ENCODE results near the gene SEC31A.
A peak's percentile ranks its signal among the peaks of the same experiment; 100 is the strongest.
"Not testable (repeated sequence)": the region's sequence is repeated elsewhere in the genome, so short reads cannot be mapped to it uniquely, and the experiment has no call there.

SEC31A gene

DNA sequence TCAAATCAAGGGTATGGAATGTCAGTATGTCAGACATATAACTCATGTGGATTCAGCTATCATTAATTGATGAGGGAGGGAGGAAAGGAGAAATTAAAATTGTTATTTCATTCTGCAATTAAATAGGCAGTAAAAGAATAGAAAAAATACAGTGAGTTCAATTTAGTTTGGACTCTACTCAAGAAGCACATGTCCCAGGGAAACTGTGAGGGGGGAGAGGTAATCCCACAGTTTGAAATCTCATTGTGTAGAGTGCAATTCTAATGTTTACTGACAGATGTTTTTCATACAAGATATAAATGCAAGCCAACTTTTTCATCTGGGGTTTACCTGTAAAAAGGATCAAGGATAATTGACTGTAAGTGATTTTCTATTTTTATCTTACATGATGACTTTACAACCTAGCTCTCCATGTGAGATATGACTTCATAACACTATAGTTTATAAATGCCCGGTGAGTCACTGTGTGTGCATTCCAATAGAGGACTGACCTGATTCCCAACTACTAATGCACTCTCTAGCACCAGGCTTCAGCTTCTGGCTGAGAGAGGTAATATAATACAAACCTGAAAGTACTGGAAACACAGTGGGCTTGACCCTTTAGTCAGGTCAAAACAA is 57.1 kb downstream of the SEC31A start:
- Histone ChIP-seq H3K4me1 (no peaks in the 10 kb centered on the region), H3K27me3 (no peaks in the 10 kb centered on the region), H3K27ac (no peak overlapping the region), H3K4me3 (no peak overlapping the region), H4K20me1 (peaks cover 0 to 12% (median 0%) of the 10 kb centered on the region in 11 experiments; a peak in 3 of 22 replicates), H3K9ac (no peak overlapping the region), H3K9me3 (replicated peaks in 1 of 11) (peaks cover 5 to 17% (median 12%) of the 10 kb centered on the region in 11 experiments; a peak in 18 of 22 replicates), H3K36me3 (peaks cover 72 to 94% (median 83%) of the 10 kb centered on the region in 11 experiments), H3K4me2 (no peak overlapping the region)
- TF ChIP-seq Cebpa-rat (IDR thresholded peaks at IDR 0.05), result no peak

DNA sequence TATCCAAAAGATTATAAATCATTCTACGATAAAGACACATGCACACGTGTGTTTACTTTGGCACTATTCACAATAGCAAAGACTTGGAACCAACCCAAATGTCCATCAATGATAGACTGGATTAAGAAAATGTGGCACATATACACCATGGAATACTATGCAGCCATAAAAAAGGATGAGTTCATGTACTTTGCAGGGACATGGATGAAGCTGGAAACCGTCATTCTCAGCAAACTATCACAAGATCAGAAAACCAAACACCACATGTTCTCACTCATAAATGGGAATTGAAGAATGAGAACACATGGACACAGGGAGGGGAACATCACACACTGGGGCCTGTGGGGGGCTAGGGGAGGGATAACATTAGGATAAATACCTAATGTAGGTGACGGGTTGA is 57.9 kb downstream of the SEC31A start:
- Histone ChIP-seq H3K9me3 (replicated peaks in 1 of 11) (peaks cover 5 to 17% (median 12%) of the 10 kb centered on the region in 11 experiments; a peak in 18 of 22 replicates), H3K36me3 (peaks cover 73 to 94% (median 83%) of the 10 kb centered on the region in 11 experiments)
- not testable (repeated sequence) for H3K4me3 ChIP-seq, H3K9ac ChIP-seq, H3K27me3 ChIP-seq, H3K27ac ChIP-seq, H4K20me1 ChIP-seq, H3K4me2 ChIP-seq, H3K4me1 ChIP-seq

DNA sequence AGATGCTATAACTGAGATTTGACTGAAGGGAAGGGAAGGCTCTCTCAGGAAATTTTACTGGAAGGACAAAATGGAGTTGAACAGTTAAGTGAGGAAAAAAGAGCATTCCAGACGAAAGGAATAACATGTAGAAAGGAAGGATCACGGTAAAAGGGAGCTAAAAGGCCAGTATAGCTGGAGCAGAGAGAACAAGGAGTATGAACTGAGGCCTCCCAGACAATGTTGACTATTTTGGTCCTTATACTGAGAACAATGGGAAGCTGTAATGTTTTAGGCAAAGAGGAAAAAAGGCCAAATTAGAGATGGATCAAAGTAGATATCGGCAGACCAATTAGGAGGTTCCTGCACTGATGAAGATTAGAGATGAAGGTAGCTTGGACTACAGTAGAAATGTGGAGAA is 65.5 kb downstream of the SEC31A start:
- peaks cover 0 to 4% (median 0%) of the 10 kb centered on the region in 11 experiments; a peak in 2 of 22 replicates for H4K20me1 ChIP-seq
- H3K27ac ChIP-seq, result no peak overlapping the region
- no peak overlapping the region for H3K9ac ChIP-seq
- no peak overlapping the region for H3K4me2 ChIP-seq
- no peaks in the 10 kb centered on the region for H3K4me1 ChIP-seq
- TF ChIP-seq Cebpa-rat (IDR thresholded peaks at IDR 0.05), result no peak
- H3K4me3 ChIP-seq, result no peak overlapping the region
- no peaks in the 10 kb centered on the region for H3K9me3 ChIP-seq (replicated peaks in 1 of 11)
- H3K27me3 ChIP-seq, result no peaks in the 10 kb centered on the region
- H3K36me3 ChIP-seq, result peaks cover 93 to 100% (median 99%) of the 10 kb centered on the region in 11 experiments

DNA sequence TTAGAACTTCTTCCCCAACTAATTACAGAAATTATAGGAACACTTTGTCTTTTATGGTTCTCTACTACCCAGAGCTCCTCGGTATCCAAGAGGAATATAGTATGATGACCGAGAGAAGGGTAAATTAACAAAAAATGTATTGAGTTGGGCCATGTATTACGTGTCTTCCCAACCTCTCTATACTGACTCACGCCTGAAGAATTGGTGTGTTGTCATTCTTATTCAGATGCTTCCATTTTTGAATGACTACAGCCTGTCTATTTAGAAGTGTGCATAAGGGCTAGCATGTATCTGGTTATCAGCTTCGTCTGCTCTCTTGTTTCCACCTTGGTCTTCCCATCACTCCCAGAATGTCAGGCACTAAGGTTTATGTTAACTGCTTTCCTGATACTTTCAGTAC is 67.9 kb downstream of the SEC31A start:
- peaks cover 98 to 100% (median 100%) of the 10 kb centered on the region in 11 experiments for H3K36me3 ChIP-seq

DNA sequence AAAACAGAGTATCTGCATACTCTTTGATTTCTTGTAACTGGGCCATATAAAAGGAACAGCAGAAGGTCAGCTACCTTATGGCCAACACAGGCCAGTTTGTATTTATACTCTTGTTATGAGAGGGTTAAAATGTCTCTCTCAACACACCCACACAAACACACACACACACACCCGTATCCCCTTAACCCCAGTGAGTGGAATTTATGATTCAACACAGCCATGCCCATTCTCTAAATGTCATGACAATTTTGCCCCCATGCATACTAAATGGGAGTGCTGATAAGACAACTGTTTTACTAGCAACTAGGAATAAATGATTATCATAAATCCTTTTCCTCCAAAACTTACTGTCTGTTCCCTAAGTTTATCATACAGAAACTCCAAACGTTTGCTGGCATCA is 70.3 kb downstream of the SEC31A start:
- H4K20me1 ChIP-seq, result peaks cover 0 to 4% (median 0%) of the 10 kb centered on the region in 11 experiments; a peak in 2 of 22 replicates
- no peak overlapping the region for H3K4me2 ChIP-seq
- H3K4me3 ChIP-seq, result no peak overlapping the region
- H3K36me3 ChIP-seq, result peaks cover 88 to 96% (median 93%) of the 10 kb centered on the region in 11 experiments
- no peaks in the 10 kb centered on the region for H3K9me3 ChIP-seq (replicated peaks in 1 of 11)
- TF ChIP-seq Cebpa-rat (IDR thresholded peaks at IDR 0.05), result no peak
- no peaks in the 10 kb centered on the region for H3K4me1 ChIP-seq
- H3K27ac ChIP-seq, result no peak overlapping the region
- H3K27me3 ChIP-seq, result no peaks in the 10 kb centered on the region
- H3K9ac ChIP-seq, result no peak overlapping the region

More for the DNA sequence above, 67.9 kb downstream of the SEC31A start:
- H3K27ac ChIP-seq, result no peak overlapping the region
- no peak for TF ChIP-seq Cebpa-rat (IDR thresholded peaks at IDR 0.05)
- no peak overlapping the region for H3K4me3 ChIP-seq
- H3K4me2 ChIP-seq, result no peak overlapping the region
- H4K20me1 ChIP-seq, result peaks cover 0 to 4% (median 0%) of the 10 kb centered on the region in 11 experiments; a peak in 2 of 22 replicates
- no peaks in the 10 kb centered on the region for H3K27me3 ChIP-seq
- H3K4me1 ChIP-seq, result no peaks in the 10 kb centered on the region
- H3K9ac ChIP-seq, result no peak overlapping the region
- no peaks in the 10 kb centered on the region for H3K9me3 ChIP-seq (replicated peaks in 1 of 11)

DNA sequence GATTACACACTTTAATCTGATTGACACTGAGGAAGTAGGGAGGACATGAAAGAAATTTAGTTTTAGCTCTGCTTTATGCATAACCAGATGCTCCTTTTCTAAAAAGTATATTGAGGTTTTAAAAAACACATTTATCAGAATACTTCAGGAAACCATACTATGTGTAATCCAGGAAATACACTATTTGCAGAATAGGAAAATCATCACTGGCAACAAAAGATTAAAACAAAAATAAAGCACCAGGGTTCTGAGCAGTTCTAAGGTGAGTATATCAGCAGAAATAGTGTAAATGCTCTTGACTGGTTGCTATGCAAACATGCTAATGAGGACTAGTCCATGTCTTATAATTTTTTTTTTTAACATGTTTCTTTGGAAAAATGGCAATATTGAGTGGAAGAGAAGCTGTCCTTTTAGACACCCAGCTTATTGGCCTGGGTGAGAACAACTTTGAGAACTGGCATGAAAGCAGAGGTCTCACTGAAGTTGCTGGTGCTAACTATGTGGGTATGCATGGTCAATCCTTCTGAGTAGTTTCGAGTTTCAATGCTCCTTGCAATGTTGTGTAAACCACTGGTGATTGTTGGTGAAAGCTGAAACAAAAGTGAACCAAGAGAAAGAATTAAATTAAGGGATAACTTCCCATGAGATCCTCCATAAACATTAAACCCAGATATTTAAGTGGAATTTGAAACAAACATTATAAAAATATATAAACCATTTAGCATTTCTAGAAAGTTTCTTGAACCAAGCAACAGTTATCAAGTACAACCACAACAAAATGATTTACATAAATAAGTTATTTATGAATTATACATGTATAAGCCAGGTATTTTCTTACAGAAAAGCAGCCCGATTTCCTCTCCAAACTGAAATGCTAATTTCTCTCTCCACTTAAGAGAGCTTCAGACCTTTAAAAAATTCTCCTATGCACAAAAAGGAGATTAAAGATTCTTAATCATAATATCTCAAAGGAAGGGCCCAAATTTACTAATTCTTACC is 72.0 kb downstream of the SEC31A start:
- peaks cover 71 to 79% (median 75%) of the 10 kb centered on the region in 11 experiments for H3K36me3 ChIP-seq
- H3K9me3 ChIP-seq (replicated peaks in 1 of 11), result no peaks in the 10 kb centered on the region
- H3K4me1 ChIP-seq, result no peaks in the 10 kb centered on the region
- no peak for TF ChIP-seq Cebpa-rat (IDR thresholded peaks at IDR 0.05)
- H3K27me3 ChIP-seq, result no peaks in the 10 kb centered on the region
- H3K27ac ChIP-seq, result no peak overlapping the region
- H3K4me2 ChIP-seq, result no peak overlapping the region
- H3K9ac ChIP-seq, result no peak overlapping the region
- no peak overlapping the region for H3K4me3 ChIP-seq
- H4K20me1 ChIP-seq, result no peaks in the 10 kb centered on the region; a peak in 2 of 22 replicates

GRCh38 chr4:82816874-82817273 is 74.1 kb downstream of the SEC31A start:
- Histone ChIP-seq H3K4me1 (peaks cover 0 to 11% (median 9%) of the 10 kb centered on the region in 10 experiments; a peak in 15 of 20 replicates), H3K36me3 (peaks cover 50 to 58% (median 55%) of the 10 kb centered on the region in 11 experiments)
- H3K4me2 ChIP-seq; H3K27ac ChIP-seq; H3K27me3 ChIP-seq; H3K4me3 ChIP-seq; H4K20me1 ChIP-seq; H3K9ac ChIP-seq; H3K9me3 ChIP-seq (replicated peaks in 1 of 11): not testable (repeated sequence)

DNA sequence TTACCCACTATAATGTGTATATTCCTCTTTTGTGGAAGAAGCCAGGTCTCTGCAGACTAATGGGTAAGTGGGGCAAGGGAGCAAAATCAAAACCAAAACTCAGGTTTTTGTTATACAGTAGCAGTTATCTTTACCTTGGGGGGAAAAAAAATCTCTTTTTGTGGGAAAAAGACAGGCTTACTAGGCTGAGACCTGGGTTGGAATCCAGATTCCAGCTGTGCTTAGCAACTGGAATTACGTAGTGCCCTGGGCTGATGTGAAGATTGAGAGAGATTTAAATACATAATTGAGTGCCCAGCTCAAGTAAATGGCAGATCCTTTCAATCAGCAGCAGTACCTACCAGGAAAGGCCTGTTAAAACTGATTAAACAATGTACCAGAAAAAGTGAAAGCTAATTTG is 76.9 kb downstream of the SEC31A start:
- H3K27me3 ChIP-seq, result no peaks in the 10 kb centered on the region
- H3K4me1 ChIP-seq, result peaks cover 0 to 19% (median 12%) of the 10 kb centered on the region in 10 experiments; a peak in 15 of 20 replicates
- H3K9ac ChIP-seq, result no peak overlapping the region
- H3K4me3 ChIP-seq, result no peak overlapping the region
- no peak overlapping the region for H3K27ac ChIP-seq
- no peaks in the 10 kb centered on the region for H3K9me3 ChIP-seq (replicated peaks in 1 of 11)
- no peak overlapping the region for H3K4me2 ChIP-seq
- no peak for TF ChIP-seq Cebpa-rat (IDR thresholded peaks at IDR 0.05)
- peaks cover 22 to 30% (median 26%) of the 10 kb centered on the region in 11 experiments for H3K36me3 ChIP-seq
- no peaks in the 10 kb centered on the region; a peak in 1 of 22 replicates for H4K20me1 ChIP-seq

- Histone ChIP-seq H3K27me3 (no peaks in the 10 kb centered on the region), H3K4me2 (peak overlapping the region; percentile 10 to 62 (median 42); a peak in 19 of 22 replicates), H4K20me1 (no peaks in the 10 kb centered on the region; a peak in 1 of 22 replicates), H3K27ac (peak overlapping the region in 6 of 11 experiments; percentile 9 to 48 (median 32); a peak in 8 of 22 replicates), H3K4me3 (no peak overlapping the region), H3K9ac (peak overlapping the region in 4 of 11 experiments; percentile 8 to 37 (median 17); a peak in 4 of 22 replicates), H3K4me1 (peaks cover 0 to 19% (median 12%) of the 10 kb centered on the region in 10 experiments; a peak in 15 of 20 replicates), H3K9me3 (replicated peaks in 1 of 11) (no peaks in the 10 kb centered on the region), H3K36me3 (peaks cover 2 to 8% (median 5%) of the 10 kb centered on the region in 11 experiments; a peak in 17 of 22 replicates)
- TF ChIP-seq Cebpa-rat (IDR thresholded peaks at IDR 0.05), result no peak
These were observed 79.1 kb downstream of the SEC31A start for GRCh38 chr4:82811838-82812341.
